Measurements from ENCODE around the gene SH2D5. TPM values are rescaled to one million over a fixed set of nuclear protein-coding genes. Genes with fewer than 3 reads are reported as not detected.

The SH2D5 gene
- total RNA-seq, 2 experiments from 2014 or later: 0.68 TPM; not detected in 1

DNA sequence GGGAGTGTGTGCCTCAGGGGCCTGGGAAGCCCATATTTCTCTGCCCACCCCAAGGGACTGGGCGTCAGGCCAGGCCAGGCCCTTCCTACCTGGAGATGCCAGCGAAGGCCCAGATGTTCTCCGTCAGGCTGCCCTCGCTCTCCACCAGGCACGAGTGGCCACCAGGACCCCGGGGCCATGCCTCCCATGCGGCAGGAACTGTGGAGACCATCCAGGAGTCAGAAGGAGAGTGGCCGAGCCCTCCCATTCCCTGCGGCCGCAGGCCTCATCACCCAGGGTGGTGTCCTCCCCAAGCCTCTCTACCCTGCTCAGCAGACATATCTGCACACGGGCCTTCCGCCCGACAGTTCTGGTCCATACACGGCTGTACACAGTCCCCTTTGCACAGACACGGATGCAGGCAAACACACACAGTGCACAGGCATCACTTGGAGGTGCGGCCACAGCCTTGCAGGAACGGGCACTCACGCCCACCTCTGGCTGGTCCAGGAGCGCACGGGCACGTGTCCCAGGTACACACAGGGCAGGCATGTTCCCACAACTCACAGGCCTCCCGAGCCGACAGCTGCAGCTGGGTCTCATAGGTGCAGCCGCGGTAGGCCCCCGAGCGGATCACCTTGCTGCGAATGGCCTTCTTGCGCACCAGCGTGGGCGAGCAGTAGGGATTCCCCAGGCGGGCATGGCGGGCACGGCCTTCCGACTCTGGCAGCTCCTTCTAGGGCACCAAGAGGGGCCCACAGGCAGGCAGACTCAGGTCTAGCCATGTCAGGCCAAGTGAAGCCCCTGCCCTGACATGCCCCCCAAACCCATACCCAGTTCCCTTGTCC is 8.8 kb downstream of the SH2D5 start:
- no peak overlapping the region for H2AFZ ChIP-seq (ENCODE audit: low read length)
- POLR2A ChIA-PET: interaction anchor here (0.5 kb wide), 1 partner anchor 1323 kb away, joined by 7 read pairs; no protein-coding TSS in a partner anchor
- CTCF ChIA-PET (ENCODE audit: unreplicated experiment): no interaction called here
- no peaks in the 10 kb centered on the region for H3K4me1 ChIP-seq (ENCODE audit: insufficient read depth, low read length, poor library complexity, severe bottlenecking)
- intact Hi-C loops (cut with micrococcal nuclease; ENCODE audit: unreplicated experiment): no loop called here
- H3K4me2 ChIP-seq (ENCODE audit: low read length): no peak overlapping the region
- no peaks in the 10 kb centered on the region for H3K9me2 ChIP-seq (ENCODE audit: insufficient read depth, low read length)
- TF ChIP-seq, protein P1, sequence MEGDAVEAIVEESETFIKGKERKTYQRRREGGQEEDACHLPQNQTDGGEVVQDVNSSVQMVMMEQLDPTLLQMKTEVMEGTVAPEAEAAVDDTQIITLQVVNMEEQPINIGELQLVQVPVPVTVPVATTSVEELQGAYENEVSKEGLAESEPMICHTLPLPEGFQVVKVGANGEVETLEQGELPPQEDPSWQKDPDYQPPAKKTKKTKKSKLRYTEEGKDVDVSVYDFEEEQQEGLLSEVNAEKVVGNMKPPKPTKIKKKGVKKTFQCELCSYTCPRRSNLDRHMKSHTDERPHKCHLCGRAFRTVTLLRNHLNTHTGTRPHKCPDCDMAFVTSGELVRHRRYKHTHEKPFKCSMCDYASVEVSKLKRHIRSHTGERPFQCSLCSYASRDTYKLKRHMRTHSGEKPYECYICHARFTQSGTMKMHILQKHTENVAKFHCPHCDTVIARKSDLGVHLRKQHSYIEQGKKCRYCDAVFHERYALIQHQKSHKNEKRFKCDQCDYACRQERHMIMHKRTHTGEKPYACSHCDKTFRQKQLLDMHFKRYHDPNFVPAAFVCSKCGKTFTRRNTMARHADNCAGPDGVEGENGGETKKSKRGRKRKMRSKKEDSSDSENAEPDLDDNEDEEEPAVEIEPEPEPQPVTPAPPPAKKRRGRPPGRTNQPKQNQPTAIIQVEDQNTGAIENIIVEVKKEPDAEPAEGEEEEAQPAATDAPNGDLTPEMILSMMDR (conservative IDR thresholded peaks at IDR 0.05; ENCODE audit: low read length): no peak
- TF ChIP-seq EZH2phosphoT487 (IDR thresholded peaks at IDR 0.05; ENCODE audit: borderline replicate concordance, low read depth, low read length): no peak
- no peaks in the 10 kb centered on the region for H3K9me3 ChIP-seq (ENCODE audit: low read length)
- no peak overlapping the region for H3K4me3 ChIP-seq (ENCODE audit: low read depth, low read length, poor library complexity, severe bottlenecking)
- no peaks in the 10 kb centered on the region for H4K20me1 ChIP-seq (ENCODE audit: insufficient read depth, low read length)
- no peak overlapping the region for H3K27ac ChIP-seq (ENCODE audit: low read depth, low read length, poor library complexity, severe bottlenecking)
- H3K36me3 ChIP-seq (ENCODE audit: insufficient read depth, low read length): no peaks in the 10 kb centered on the region
- H3K79me2 ChIP-seq (ENCODE audit: insufficient read depth, low read depth, low read length): no peaks in the 10 kb centered on the region
- BruUV-seq (replicated peaks): no TSS peak
- no peak for DNase-seq (ENCODE audit: low spot score)

DNA sequence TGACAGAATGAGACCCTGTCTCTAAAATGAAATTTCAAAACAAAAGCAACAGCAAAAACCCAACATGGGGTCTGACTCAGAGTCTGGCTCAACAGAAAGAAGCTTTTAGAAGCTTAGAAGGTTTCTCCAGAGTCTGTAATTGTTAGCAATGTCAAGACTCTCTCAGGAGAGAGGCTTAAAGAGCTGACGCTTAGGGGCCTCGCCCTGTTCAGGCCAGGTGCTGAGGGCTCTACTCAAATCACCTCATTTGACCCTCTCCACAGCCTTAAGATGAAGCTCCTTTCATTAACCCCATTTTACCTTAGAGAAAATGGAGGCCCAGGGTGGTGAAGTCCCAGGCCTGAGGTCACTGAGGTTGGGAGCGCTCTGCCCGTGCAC is 9.4 kb downstream of the SH2D5 start:
- H3K4me3 ChIP-seq (ENCODE audit: low read depth, low read length, poor library complexity, severe bottlenecking): no peak overlapping the region
- no TSS peak for BruUV-seq (replicated peaks)
- H3K4me2 ChIP-seq (ENCODE audit: low read length): no peak overlapping the region
- no peaks in the 10 kb centered on the region for H3K4me1 ChIP-seq (ENCODE audit: insufficient read depth, low read length, poor library complexity, severe bottlenecking)
- H3K79me2 ChIP-seq (ENCODE audit: insufficient read depth, low read depth, low read length): no peaks in the 10 kb centered on the region
- no peaks in the 10 kb centered on the region for H3K9me3 ChIP-seq (ENCODE audit: low read length)
- no peaks in the 10 kb centered on the region for H3K36me3 ChIP-seq (ENCODE audit: insufficient read depth, low read length)
- CTCF ChIA-PET (ENCODE audit: unreplicated experiment): no interaction called here
- H2AFZ ChIP-seq (ENCODE audit: low read length): no peak overlapping the region
- intact Hi-C loops (cut with micrococcal nuclease; ENCODE audit: unreplicated experiment): no loop called here
- POLR2A ChIA-PET: interaction anchor here (0.5 kb wide), 1 partner anchor 1322 kb away, joined by 7 read pairs; no protein-coding TSS in a partner anchor
- no peaks in the 10 kb centered on the region for H3K9me2 ChIP-seq (ENCODE audit: insufficient read depth, low read length)
- no peaks in the 10 kb centered on the region for H4K20me1 ChIP-seq (ENCODE audit: insufficient read depth, low read length)
- H3K27ac ChIP-seq (ENCODE audit: low read depth, low read length, poor library complexity, severe bottlenecking): no peak overlapping the region
- TF ChIP-seq EZH2phosphoT487 (IDR thresholded peaks at IDR 0.05; ENCODE audit: borderline replicate concordance, low read depth, low read length): no peak
- TF ChIP-seq, protein P1 (conservative IDR thresholded peaks at IDR 0.05; ENCODE audit: low read length): no peak
- no peak for DNase-seq (ENCODE audit: low spot score)

Data from OCI-LY7 (cell line).